Measurements from ENCODE around the gene FANCD2.
"Not testable (repeated sequence)": the region's sequence is repeated elsewhere in the genome, so short reads cannot be mapped to it uniquely, and the experiment has no call there.

Gene FANCD2

DNA sequence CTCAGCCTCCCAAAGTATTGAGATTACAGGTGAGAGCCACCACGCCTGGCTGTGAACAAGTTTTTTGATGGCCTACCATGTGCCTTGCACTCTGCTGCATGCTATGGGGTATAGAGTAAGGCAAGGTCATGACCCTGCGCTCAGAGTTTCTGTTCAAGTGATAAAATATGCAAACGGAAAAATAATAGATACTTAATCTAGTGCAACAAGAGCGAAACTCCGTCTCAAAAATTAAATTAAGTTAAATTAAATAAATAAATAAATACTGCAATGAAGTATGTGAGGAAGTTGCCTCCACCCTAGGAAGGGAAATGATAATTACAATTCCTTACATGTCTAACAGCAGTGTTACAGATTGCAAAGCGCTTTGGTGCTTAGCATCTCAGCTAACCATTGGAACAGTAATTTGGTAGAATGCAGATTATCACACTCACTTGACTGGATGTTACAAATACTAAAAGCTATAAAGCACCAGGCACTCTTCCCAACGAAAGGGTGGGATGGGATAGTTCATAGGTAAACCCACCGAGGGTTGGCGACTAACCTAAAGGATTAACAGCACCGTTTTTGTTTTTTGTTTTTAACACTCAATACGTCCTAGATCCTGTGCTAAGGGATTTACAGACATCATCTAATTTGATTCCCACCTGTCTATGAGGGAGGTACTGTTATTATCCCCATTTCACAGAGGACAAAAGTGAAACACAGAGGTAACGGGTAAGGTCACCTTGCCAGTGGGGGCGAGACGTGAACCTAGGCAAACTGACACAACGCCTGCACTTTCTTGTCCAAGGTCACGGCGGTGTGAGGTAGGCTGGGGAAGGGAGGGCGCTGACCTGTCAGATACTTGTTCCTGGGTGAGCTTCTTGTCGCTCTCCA, 793 bp upstream of the FANCD2 start:
- TF ChIP-seq ZNF274 (IDR thresholded peaks at IDR 0.05; ENCODE audit: low read depth, low read length), result no peak
- peak overlapping the region; percentile 85 for H3K4me3 ChIP-seq (ENCODE audit: low read length)

DNA sequence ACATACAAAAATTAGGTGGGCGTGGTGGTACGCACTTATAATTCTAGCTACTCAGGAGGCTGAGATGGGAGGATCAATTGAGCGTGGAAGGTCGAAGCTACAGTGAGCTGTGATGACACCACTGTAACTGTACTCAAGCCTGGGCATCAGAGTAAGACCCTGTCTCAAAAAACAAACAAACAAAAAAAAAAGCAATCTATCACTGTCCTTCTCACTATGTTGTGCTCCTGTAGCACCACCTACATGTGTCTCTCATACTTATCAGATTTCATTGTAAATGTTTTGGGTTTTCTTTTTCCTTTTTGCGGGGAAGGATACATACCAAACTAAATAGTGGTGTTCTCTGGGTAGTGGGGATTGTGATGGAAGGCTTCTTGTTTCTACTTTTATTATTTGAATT, 14.8 kb downstream of the FANCD2 start:
- TF ChIP-seq ZNF274 (IDR thresholded peaks at IDR 0.05; ENCODE audit: low read depth, low read length), result no peak
- no peak overlapping the region for H3K4me3 ChIP-seq (ENCODE audit: low read length)

DNA sequence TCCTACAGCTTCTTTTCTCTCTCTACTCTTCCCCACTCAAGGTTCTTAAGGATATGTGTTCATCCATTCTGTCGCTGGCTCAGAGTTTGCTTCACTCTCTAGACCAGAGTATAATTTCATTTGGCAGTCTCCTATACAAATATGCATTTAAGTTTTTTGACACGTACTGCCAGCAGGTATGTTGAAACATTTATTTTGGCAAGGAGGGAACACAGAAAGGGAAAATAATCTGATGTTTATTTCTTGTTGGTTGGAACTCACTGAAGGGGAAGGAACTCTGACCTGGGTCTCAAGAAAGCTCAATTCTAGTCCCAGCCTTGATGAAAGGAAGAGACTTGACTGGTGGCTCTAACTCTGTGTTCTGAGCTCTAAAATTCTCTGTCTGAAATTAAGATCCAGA, 21.6 kb downstream of the FANCD2 start:
- no peak overlapping the region for H3K4me3 ChIP-seq (ENCODE audit: low read length)
- TF ChIP-seq ZNF274 (IDR thresholded peaks at IDR 0.05; ENCODE audit: low read depth, low read length), result no peak

DNA sequence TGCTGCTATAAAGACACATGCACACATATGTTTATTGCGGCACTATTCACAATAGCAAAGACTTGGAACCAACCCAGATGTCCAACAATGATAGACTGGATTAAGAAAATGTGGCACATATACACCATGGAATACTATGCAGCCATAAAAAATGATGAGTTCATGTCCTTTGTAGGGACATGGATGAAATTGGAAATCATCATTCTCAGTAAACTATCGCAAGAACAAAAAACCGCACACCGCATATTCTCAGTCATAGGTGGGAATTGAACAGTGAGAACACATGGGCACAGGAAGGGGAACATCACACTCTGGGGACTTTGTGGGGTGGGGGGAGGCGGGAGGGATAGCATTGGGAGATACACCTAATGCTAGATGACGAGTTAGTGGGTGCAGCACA, 26.8 kb downstream of the FANCD2 start:
- not testable (repeated sequence) for H3K4me3 ChIP-seq (ENCODE audit: low read length)

DNA sequence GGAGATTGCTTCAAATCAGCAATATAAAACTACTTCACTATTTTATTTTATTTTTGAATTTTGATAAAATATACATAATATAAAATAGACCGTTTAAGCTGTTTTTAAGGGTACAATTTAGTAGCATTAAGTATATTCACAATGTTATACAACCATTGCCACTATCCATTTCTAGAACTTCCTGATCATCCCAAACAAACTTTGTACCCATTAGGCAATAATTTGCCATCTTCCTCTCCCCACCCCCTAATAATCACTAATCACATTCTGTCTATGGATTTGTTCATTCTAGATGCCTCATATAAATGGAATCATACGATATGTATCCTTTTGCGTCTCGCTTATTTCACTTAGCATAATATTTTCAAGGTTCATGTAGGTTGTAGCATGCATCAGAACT, 28.9 kb downstream of the FANCD2 start:
- TF ChIP-seq ZNF274 (IDR thresholded peaks at IDR 0.05; ENCODE audit: low read depth, low read length), result no peak
- no peak overlapping the region for H3K4me3 ChIP-seq (ENCODE audit: low read length)

DNA sequence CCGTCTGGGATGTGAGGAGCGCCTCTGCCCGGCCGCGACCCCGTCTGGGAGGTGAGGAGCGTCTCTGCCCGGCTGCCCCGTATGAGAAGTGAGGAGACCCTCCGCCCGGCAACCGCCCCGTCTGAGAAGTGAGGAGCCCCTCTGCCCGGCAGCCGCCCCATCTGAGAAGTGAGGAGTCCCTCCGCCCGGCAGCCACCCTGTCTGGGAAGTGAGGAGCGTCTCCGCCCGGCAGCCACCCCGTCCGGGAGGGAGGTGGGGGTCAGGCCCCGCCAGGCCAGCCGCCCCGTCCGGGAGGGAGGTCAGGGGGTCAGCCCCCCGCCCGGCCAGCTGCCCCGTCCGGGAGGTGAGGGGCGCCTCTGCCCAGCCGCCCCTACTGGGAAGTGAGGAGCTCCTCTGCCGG, 43.8 kb downstream of the FANCD2 start:
- H3K4me3 ChIP-seq (ENCODE audit: low read length), result not testable (repeated sequence)

DNA sequence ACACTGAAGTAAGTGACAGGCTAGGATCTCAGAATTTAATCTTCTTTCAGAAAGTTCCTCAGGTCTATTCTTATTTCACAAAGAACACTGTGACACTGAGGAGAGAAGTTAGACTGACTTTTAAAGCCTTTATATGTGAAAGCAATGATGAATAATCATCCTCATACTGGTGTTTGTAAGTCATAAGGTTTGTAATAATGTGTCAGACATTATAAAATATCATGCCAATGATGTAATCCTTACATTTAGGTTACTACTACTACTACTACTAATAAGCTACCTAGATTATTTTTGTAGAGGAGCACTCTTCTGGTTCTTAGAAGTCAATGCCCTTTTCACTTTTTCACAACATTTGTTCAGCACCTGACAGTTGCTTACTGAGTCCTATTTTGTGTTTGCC, 48.4 kb downstream of the FANCD2 start:
- no peak overlapping the region for H3K4me3 ChIP-seq (ENCODE audit: low read length)

DNA sequence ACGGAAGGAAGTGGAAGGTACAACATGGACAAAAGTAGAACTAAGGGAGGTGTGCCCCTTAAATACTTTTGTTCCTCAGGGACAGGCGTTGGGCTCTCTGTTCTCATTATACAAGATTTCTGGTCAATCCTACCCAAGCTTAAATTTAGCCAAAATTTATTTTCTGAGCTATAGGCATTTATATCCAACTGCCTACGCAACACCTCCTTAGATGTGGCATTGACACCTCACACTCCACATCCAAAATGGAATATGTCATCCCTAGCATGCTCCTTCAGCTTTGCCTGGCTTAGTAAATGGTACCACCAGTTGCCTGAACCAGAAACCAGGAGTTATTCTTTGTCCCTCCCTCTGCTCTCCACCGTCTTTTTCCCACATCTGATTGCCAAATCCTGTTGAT, 55.6 kb downstream of the FANCD2 start:
- TF ChIP-seq ZNF274 (IDR thresholded peaks at IDR 0.05; ENCODE audit: low read depth, low read length), result no peak
- H3K4me3 ChIP-seq (ENCODE audit: low read length), result no peak overlapping the region

More for the DNA sequence above, 48.4 kb downstream of the FANCD2 start:
- TF ChIP-seq ZNF274 (IDR thresholded peaks at IDR 0.05; ENCODE audit: low read depth, low read length), result no peak

DNA sequence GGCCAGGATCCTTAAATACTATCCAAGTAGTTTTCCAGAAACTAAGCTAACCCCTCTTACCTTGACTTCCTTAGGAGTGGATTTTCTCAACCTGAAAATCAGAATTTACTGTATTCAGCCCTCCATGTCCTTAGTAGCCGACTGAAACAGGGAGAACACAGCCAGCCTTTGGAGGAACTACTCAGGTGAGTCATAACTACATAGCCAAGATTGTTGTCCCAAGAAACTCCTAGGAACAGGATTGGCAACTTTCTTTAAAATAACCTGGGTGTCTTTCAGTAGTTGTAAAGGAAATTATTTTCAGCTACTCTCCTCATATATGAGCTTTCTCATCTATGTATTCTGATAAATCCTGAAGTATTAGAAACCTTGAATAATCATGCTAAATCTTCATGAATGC, 59.5 kb downstream of the FANCD2 start:
- TF ChIP-seq ZNF274 (IDR thresholded peaks at IDR 0.05; ENCODE audit: low read depth, low read length), result no peak
- no peak overlapping the region for H3K4me3 ChIP-seq (ENCODE audit: low read length)

DNA sequence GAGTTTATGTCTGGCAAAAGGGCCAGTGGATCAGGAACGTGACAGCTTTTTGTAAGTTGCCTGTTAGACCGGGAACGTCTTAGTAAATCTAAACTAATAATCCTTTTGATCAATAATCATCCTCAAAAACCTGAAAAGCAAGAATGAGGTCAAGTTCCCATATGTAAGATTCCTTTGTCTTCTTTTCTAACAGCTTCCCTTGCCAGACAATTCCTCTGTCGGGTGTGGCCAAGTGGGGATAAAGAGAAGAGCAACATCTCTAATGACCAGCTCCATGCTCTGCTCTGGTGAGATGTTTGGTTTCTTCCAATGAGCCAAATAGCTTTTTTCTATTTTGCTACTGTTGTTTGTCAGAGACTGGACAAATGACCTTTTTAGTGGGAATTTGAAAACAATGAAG, 62.0 kb downstream of the FANCD2 start:
- TF ChIP-seq ZNF274 (IDR thresholded peaks at IDR 0.05; ENCODE audit: low read depth, low read length), result no peak
- H3K4me3 ChIP-seq (ENCODE audit: low read length), result no peak overlapping the region

DNA sequence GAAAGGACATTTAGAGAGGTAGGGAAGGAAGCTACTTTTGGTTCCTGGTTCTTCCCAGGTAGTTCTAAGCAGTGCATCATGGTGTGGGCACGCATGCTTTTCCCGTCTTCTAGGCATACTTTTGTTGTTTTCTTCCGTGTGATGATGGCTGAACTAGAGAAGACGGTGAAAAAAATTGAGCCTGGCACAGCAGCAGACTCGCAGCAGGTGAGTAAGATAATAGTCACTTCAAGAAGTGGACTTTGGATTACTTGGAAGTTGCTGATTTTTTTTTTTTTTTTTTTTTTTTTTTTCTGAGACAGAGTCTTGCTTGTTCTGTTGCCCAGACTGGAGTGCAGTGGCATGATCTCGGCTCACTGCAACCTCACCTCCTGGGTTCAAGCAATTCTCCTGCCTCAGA, 63.9 kb downstream of the FANCD2 start:
- H3K4me3 ChIP-seq (ENCODE audit: low read length), result no peak overlapping the region
- TF ChIP-seq ZNF274 (IDR thresholded peaks at IDR 0.05; ENCODE audit: low read depth, low read length), result no peak

DNA sequence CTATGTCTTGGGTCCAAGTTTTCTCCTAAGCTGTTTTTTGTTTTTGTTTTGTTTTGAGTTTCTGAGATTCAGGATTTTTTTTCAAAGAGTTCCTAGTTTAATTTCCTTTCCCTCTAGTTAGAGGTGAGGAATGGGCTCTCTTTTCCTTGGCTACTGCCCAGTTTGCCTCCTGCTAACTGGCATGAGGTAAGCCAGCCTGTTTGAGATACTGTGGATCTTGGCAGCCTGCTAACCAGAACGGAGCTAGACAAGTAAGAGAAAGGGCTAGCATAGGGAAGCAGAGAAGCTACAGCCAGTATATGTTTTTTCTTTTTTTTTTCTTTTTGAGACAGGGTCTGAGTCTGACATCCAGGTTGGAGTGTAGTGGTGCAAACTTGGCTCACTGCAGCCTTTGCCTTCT, 64.5 kb downstream of the FANCD2 start:
- H3K4me3 ChIP-seq (ENCODE audit: low read length), result not testable (repeated sequence)

DNA sequence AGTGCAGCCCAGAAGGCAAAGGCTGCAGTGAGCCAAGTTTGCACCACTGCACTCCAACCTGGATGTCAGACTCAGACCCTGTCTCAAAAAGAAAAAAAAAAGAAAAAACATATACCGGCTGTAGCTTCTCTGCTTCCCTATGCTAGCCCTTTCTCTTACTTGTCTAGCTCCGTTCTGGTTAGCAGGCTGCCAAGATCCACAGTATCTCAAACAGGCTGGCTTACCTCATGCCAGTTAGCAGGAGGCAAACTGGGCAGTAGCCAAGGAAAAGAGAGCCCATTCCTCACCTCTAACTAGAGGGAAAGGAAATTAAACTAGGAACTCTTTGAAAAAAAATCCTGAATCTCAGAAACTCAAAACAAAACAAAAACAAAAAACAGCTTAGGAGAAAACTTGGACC, 65.2 kb downstream of the FANCD2 start:
- not testable (repeated sequence) for H3K4me3 ChIP-seq (ENCODE audit: low read length)

DNA sequence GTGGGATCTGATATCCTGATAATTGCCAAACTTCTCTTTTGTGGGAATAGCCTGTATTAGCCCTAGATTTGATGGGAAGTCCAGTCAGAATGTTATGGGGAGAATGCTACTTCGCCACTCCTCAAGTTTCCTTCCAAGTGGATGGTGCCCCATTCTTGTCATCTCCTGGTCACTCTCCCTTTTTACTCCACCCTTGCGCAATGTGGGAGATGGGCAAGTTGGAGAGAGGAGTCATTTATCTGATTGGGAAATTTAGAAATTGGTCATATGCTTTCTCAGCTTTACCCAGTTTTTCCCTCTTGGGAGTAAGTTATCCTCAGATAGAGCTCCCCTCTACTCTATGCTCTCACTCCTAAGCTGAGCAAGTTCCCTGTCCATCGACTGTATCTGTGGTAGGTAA, 67.4 kb downstream of the FANCD2 start:
- no peak overlapping the region for H3K4me3 ChIP-seq (ENCODE audit: low read length)
- TF ChIP-seq ZNF274 (IDR thresholded peaks at IDR 0.05; ENCODE audit: low read depth, low read length), result no peak

DNA sequence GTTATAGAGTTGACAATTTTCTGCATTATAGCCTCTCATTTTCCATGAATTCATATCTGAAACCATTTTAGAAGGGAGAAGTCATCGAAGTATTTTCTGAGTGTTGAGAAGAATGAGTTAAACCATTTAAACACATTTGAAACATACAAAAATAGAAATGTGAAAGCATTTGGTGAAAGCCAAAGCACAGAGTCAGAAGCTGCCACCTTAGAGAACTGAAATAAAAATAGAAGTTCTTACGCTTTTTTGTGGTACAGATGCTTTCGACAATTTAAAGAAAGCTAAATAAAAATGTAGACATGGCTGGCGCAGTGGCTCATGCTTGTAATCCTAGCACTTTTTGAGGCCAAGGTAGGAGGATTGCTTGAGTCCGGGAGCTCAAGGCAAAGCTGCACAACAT, 72.8 kb downstream of the FANCD2 start:
- no peak for TF ChIP-seq ZNF274 (IDR thresholded peaks at IDR 0.05; ENCODE audit: low read depth, low read length)
- no peak overlapping the region for H3K4me3 ChIP-seq (ENCODE audit: low read length)

DNA sequence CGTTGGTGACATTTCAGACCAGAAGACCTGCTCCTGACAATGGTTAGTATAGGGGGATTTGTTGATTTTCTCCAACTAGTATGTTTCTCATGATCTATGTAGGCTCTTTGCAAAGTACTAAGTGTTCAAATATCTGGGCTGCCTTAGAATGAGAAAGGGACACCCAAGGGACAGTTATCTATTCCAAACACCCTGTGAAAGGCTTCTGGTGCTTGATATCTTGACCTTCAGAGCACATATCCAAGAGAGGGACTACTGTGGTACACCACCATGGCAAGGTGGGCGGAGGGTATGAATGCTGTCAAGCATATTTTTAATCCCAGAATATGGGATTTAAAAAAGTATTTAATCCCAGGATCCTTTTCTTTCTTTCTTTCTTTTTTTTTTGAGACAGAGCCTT, 80.7 kb downstream of the FANCD2 start:
- TF ChIP-seq ZNF274 (IDR thresholded peaks at IDR 0.05; ENCODE audit: low read depth, low read length), result no peak
- H3K4me3 ChIP-seq (ENCODE audit: low read length), result no peak overlapping the region
